Neuron (in vitro differentiated cells): ENCODE results near the gene TTC28.
A peak's percentile ranks its signal among the peaks of the same experiment; 100 is the strongest.

Experiments used
- H2AFZ ChIP-seq: one replicate; pipeline ENCODE4 v1.6.1; 2013; ENCODE audit warnings: low read depth, mild to moderate bottlenecking, inconsistent platforms, low read length, moderate library complexity
- H3K27me3 ChIP-seq: one replicate; pipeline ENCODE4 v1.6.1; 2013; ENCODE audit warnings: low read length; ENCODE audit not compliant: insufficient read depth
- H3K36me3 ChIP-seq: one replicate; pipeline ENCODE4 v1.6.1; 2013; ENCODE audit warnings: low read length; ENCODE audit not compliant: insufficient read depth
- H3K4me1 ChIP-seq: one replicate; pipeline ENCODE4 v1.6.1; 2013; ENCODE audit warnings: low read length; ENCODE audit not compliant: insufficient read depth
- H3K4me3 ChIP-seq: 2 replicates; pipeline ENCODE4 v1.5.1; 2013; ENCODE audit warnings: mild to moderate bottlenecking, low read length, moderate library complexity
- H3K9me3 ChIP-seq: one replicate; pipeline ENCODE4 v1.6.1; 2013; ENCODE audit warnings: low read length

Gene TTC28

DNA sequence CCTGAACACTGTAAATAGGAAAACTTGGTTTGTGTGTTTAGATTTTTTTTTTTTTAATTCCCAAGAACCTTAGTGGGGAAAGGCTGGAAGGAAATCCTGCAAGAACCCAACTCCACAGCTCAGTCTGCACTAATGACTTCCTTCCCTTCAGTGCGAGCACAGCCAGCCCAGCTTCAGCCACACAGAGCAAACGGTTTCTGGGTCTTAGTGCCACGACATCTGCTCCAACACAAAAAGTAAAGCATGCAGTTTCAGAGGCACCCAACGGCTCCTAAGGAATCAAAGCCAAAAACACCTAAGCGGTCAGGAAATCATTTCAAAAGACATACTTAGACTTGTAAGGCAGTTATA is 236.1 kb downstream of the TTC28 start:
- Histone ChIP-seq H3K27me3 (no peaks in the 10 kb centered on the region), H2AFZ (no peak overlapping the region), H3K4me1 (peaks cover 18% of the 10 kb centered on the region), H3K4me3 (peak overlapping the region; percentile 64), H3K36me3 (no peaks in the 10 kb centered on the region), H3K9me3 (no peaks in the 10 kb centered on the region)

DNA sequence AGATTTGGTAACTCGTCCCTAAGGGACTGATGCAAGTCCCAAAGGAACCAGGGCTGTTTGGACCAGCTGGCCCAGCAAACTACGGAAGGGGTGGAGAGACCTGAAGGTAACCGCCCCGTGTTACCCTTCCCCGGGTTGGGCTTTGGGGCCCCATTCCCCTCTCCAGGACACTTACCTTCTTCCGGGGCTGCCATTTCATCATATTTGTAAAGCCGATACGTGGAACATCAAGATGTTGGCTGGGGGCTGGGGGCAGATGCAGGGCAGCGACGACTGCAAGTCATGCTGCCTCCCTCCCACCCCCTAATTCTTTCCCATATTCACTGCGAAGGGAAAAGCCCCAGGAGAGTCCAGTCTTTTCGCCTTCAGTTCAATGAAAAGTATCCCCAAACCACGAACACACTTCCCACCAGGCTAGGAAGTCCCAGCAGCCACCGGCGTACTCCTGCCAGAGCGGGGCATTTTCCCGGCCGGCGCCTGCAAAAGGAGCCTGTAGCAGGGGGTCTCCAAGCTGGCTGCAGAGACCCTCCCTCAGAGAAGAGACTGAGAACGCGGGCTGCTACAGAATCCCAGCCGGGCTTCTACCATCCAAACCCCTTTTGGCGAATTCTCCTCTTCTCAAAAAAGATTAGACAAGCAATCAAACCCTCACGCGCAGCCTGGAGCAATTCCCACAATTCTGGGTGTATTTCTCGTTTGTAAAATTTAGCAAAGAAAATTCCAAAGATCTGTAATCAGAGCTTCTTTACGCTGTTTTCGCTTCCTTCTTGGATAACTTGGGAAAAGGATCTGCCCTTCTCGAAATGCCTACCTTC is 236.7 kb downstream of the TTC28 start:
- Histone ChIP-seq H3K4me1 (peaks cover 17% of the 10 kb centered on the region), H2AFZ (no peak overlapping the region), H3K9me3 (no peaks in the 10 kb centered on the region), H3K36me3 (no peaks in the 10 kb centered on the region), H3K4me3 (peak overlapping the region; percentile 64), H3K27me3 (no peaks in the 10 kb centered on the region)

DNA sequence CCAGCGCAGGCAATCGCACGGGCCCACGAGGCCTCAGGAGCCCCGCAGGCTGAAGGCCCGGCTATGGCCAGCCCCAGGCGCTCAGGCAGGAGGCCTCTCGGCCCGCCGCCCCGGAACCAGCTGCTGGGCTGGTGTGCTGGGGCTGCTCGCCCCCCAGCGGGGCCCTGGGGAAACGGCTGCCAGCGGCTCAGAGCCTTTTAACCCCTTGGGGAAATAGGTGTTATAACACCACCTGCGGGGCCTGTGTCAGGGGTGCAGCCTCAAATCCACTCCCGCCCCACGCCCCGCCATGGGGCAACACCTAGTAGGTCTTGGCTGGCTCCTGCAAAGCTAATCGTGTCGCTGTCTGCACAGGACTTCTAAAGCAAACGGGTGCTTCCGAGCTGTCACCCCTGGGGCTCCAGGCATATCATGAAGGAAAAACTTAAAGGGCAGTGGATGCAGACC is 237.4 kb downstream of the TTC28 start:
- H3K27me3 ChIP-seq = no peaks in the 10 kb centered on the region
- H3K4me3 ChIP-seq = peak overlapping the region; percentile 64
- H3K36me3 ChIP-seq = no peaks in the 10 kb centered on the region
- peaks cover 17% of the 10 kb centered on the region for H3K4me1 ChIP-seq
- no peaks in the 10 kb centered on the region for H3K9me3 ChIP-seq
- peak overlapping the region; percentile 8 for H2AFZ ChIP-seq

DNA sequence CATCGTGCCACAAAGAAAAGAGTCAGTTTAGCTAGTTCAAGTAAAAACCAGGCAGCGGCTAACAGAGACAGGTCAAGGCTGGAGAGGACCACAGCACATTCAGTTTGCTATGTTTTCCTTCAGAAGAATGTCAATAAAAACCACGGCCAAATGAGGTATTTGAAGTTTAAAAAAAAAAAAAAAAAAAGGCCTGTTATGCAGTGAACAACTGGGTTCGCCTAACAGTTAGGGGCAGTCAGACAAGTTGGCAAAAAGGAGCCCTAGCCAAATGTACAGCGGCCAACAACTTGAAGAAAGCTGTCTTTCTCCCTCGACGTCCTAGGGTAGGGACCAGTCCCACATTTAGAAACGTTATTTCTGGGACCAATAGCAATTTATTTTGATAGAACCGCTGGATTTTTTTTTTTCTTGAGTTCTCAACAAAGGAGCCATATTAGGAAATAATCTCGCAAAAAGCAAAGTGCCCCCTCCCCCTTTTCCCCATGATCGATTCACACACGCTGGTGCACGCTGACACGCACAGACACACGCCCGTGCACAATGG is 237.8 kb downstream of the TTC28 start:
- H3K27me3 ChIP-seq = no peaks in the 10 kb centered on the region
- no peaks in the 10 kb centered on the region for H3K36me3 ChIP-seq
- H3K4me1 ChIP-seq = peaks cover 17% of the 10 kb centered on the region
- no peaks in the 10 kb centered on the region for H3K9me3 ChIP-seq
- peak overlapping the region; percentile 8 for H2AFZ ChIP-seq
- peak overlapping the region; percentile 64 for H3K4me3 ChIP-seq

DNA sequence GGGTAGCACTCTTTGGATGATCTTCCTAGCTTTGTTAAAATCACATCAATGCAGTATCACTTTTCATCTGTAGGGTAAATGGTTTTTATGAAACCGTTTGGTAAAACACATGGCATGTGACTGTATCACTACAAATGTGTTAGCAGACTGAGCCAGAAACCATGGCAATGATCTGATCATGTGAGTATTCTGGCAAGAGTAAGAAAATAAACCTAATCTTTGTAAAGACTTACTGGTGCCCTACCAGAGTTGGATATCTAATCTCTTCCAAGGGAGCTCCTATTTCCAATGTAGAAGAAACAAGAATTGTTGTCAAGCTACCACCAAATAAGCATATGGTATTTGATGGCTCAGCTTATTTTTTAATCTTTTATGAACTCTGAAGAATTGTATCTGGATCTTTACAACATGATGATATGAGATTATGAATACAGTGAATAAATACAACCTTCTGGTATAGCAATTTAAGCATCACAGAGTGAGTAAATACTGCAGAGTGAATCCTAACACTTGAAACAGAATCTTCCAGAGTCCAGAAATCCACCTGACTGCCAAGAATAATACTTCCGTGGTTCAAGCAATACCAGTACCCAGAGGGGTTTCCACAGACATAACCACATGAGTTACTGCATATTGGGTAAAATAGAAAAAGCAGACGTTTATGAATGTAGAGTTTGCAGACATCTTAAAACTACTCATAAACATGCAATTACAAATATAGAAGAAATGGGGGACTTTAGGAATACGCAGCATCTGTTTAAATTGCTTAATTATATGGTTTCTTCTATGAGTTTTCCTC is 238.8 kb downstream of the TTC28 start:
- peak overlapping the region; percentile 64 for H3K4me3 ChIP-seq

DNA sequence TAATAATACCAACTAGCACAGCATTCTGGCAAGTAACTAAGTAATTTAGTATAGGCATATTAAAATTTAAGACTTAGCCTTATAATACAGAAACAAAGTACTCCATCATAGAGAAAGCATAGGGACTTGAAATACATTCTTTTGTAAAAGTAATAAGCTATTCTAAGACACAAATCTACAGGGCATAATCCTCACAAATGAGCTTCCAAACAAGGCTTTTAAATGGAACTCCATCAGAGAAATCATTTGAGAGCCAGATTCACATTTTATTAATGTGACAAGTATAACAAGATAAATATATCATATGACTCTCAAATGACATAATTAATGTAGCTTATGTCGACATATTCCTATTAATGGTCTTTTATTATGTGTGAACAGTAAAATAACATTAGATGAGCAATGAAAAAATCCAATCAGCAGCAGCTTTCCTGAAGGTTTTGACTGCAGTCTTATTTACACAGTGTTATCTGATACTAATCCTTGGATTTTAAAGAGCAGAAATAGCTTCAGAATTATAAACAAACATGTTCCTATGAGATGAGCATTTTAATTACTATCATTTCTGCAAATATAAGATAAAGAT is 241.4 kb downstream of the TTC28 start:
- H3K9me3 ChIP-seq = no peaks in the 10 kb centered on the region
- H3K4me3 ChIP-seq = no peak overlapping the region
- no peaks in the 10 kb centered on the region for H3K27me3 ChIP-seq
- H3K36me3 ChIP-seq = no peaks in the 10 kb centered on the region
- no peak overlapping the region for H2AFZ ChIP-seq
- peaks cover 17% of the 10 kb centered on the region for H3K4me1 ChIP-seq

More for the DNA sequence above, 238.8 kb downstream of the TTC28 start:
- H2AFZ ChIP-seq = no peak overlapping the region
- no peaks in the 10 kb centered on the region for H3K27me3 ChIP-seq
- no peaks in the 10 kb centered on the region for H3K9me3 ChIP-seq
- H3K36me3 ChIP-seq = no peaks in the 10 kb centered on the region
- peaks cover 17% of the 10 kb centered on the region for H3K4me1 ChIP-seq

DNA sequence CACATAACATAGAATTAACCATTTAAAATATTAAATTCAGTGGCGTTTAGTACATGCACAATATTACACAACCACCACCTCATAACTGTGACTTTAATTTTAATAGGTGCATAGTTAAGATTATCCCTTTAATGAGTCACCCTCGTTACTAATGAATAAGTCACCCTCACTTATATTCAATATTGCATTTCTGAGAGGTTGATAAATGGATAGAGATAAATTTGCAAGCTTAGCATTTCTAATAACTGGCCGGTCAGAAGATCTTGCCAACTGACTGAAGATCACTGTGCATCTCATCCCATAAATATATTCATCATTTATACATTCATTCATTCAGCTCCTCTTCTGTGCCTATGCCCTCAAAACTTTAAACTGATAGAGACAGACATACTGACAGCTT is 243.7 kb downstream of the TTC28 start:
- no peaks in the 10 kb centered on the region for H3K9me3 ChIP-seq
- H2AFZ ChIP-seq = no peak overlapping the region

DNA sequence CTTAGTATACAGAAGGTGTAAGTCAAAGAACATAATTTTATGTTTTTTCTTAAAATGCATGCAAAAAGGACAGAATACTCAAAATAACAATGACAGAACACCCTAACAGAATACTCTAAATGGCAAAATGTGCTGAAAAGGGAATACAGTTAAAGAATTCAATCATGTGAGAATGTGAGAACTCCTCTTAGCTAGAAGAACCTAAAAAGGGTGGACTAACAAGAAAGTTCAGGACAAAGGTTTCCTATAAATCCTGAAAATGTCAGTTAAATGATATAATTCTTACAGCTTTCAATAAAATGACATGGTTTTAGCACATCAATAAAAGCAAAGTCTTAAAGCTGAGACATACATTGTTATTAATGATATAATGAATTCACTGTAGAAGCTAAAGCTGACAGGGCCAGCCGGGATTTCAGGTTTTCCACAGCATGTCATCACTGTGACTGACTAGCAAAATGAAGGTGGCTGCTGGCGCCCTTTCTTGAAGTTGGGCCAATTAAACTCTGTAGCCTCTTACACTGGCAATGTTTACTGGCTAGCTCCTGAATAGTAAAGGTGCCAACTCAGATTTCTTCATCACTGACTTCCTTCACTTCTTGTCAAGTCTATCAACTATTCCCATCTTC is 244.4 kb downstream of the TTC28 start:
- Histone ChIP-seq H2AFZ (no peak overlapping the region), H3K4me3 (no peak overlapping the region), H3K27me3 (no peaks in the 10 kb centered on the region), H3K9me3 (no peaks in the 10 kb centered on the region), H3K36me3 (no peaks in the 10 kb centered on the region), H3K4me1 (peaks cover 3% of the 10 kb centered on the region)

More for the DNA sequence above, 243.7 kb downstream of the TTC28 start:
- peaks cover 2% of the 10 kb centered on the region for H3K4me1 ChIP-seq
- no peaks in the 10 kb centered on the region for H3K36me3 ChIP-seq
- no peak overlapping the region for H3K4me3 ChIP-seq
- no peaks in the 10 kb centered on the region for H3K27me3 ChIP-seq

DNA sequence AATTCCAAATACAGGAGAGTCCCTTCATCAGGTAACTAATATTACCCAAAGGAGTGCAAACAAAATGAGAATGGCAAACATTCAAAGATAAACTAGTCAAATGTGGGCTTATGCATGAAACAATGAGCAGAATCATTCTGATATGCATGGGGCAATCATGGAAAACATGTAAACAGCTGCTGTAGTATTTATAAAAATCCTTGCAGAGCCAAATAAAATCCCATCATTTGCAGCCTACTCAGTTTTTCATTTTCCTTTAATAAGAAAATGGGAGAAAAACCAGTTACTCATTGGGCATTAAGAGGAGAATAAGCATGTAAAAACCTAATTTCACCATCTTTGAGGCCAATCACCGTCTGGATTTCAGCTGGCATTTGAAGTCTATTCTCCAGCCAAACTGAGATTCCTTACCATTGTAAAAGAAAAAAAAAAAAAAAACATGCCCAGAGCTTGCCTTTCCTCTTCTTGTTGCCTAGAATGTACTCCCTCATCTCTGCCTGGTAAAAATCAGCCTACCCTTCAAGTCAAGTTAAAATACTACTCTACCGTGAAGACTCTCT is 249.1 kb downstream of the TTC28 start:
- peaks cover 3% of the 10 kb centered on the region for H3K4me1 ChIP-seq
- no peaks in the 10 kb centered on the region for H3K9me3 ChIP-seq
- no peaks in the 10 kb centered on the region for H3K27me3 ChIP-seq
- H3K4me3 ChIP-seq = no peak overlapping the region
- H2AFZ ChIP-seq = no peak overlapping the region
- H3K36me3 ChIP-seq = no peaks in the 10 kb centered on the region

DNA sequence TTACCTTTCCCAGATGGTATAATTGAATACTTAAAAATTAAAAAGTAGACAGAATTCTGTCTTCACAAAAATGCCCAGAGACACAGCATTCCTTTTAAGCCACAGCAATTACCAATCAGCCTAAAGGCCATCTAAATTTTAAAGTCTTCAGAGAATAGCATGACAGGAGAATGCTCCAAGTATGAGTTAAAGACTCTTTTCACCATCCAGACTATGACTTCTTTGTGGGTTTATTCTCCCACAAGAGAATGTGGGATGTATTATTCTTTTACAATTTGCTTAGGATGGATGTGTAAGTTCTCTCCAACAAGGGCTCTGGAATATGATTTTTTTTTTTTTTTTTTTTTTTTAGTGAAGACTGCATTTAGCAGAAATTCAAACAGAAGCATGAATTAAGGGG is 249.9 kb downstream of the TTC28 start:
- Histone ChIP-seq H3K9me3 (no peaks in the 10 kb centered on the region), H3K4me3 (no peak overlapping the region), H3K36me3 (no peaks in the 10 kb centered on the region), H2AFZ (no peak overlapping the region), H3K4me1 (peaks cover 3% of the 10 kb centered on the region), H3K27me3 (no peaks in the 10 kb centered on the region)

DNA sequence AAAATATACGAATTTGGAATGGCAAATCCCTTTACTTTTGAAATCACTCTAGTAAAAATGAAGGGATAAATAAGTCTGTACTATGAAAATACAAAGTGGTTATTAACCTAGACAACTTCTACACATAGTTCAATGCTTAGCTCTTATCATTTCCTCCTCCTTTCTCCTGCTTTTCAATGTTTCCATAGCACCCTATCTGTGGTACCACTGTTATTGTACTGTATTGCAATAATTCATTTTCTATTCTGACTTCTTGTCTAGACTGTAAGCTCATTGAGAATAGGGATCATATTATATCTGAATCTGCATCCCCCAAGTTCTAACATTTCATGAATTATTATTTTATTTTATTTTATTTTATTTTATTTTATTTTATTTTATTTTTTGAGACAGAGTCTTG is 251.4 kb downstream of the TTC28 start:
- H3K36me3 ChIP-seq = no peaks in the 10 kb centered on the region
- no peaks in the 10 kb centered on the region for H3K27me3 ChIP-seq
- no peak overlapping the region for H2AFZ ChIP-seq
- peaks cover 3% of the 10 kb centered on the region for H3K4me1 ChIP-seq
- H3K4me3 ChIP-seq = no peak overlapping the region
- H3K9me3 ChIP-seq = no peaks in the 10 kb centered on the region

DNA sequence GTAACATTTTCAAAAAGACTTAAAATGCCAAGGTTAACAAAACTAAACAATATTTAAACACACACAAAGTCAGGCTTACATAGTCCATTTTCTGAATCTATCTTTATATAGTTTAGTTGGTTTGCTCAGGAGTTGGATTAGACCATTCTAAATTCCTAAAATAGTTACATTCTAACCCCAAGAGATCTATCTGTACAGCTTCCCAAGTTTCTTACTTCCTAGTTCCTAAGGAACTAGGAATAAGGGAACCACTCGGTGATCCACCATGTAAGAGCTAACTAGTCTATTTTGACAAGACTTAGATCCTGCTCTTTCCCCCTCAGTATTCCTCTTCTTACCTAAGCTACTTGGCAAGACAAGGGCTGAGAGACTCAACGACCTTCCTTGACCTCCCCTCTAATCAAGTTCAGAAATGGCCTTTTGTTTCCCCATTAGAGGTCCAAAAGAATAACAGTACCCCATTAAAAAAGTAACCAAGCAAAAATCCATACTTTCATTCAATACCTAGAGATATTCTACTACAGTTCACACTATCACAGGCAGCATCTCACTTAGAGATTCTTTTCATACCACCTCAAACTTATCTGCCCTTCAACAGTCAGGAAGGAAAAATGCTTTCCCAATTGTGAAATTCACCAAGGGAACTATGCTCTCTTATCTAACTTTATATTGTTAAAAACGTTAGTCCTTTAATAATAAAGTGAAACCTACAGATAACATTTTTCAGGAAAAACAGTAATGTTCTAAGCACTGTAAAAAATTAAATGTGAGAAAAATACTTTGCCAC is 253.1 kb downstream of the TTC28 start:
- Histone ChIP-seq H3K4me3 (no peak overlapping the region), H2AFZ (no peak overlapping the region), H3K27me3 (no peaks in the 10 kb centered on the region), H3K4me1 (peaks cover 3% of the 10 kb centered on the region), H3K36me3 (no peaks in the 10 kb centered on the region), H3K9me3 (no peaks in the 10 kb centered on the region)
